GM18519 (cell line): ENCODE results near the gene EPHB1.
A peak's percentile ranks its signal among the peaks of the same experiment; 100 is the strongest.

Experiments used
- ATAC-seq: cut with Tn5 transposase; IDR thresholded peaks from one replicate; pipeline ENCODE4 v1.9.1; 2021; ENCODE audit warnings: mild to moderate bottlenecking, moderate library complexity; ENCODE audit not compliant: unreplicated experiment, low FRiP score

The EPHB1 gene

DNA sequence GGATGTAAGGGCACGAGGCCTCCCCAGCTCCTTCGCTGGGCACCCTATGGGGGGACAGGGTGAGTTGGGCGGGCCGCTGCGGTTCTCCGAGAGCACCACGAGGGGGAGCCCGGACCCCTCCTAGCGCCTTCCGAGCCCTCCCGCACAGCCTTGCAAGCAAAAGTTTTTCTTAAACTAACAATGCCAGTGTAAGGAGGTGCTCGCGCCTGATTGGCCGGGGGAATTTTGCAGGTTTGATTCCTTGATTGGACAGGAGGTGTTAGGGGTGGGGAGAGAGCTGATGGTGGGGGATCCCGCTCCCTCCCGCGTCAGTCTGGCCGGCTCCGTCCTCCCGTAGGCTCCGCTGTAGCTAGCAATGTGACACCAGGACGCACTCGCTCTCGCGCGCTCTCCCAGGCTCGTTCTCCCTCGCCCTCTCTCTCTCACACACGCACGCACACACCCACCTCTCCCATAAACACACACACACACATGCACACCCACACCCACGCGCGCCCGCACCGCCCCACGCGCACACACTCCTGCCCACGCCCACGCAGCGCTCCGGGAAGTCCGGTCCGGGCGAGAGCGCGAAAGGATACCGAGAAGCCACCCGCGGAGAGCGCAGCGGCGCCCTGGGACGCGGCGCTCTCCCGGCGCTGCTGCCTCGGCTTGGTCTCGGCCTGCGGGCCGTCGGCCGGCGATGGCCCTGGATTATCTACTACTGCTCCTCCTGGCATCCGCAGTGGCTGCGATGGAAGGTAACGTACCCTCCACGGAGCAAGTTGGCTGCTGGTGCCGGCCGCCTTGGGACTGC lies at the start of gene EPHB1:
EPHB1 (plus strand) TSS at position 311 of the 796 bp plus-strand sequence.
- peak; percentile 78 for ATAC-seq

DNA sequence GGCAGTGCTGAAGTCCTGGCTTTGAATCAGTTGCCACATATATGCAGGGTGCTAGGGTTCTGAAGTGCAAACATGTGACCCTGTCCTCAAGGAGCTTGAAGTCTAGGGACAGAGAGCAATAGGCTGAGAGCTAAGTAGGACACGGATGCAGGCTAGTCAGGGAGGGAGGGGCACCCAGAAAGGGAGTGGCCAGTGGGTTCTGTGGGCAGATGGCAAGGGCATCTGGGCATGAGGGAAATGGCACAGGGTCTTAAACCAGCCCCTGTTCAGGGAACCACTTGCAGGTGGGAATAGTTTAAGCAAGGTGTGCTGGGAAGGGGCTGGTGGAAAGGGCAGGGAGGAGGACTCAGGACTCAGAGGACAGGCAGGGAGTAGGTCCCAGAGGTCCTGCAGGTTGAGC lies 46.4 kb upstream of the EPHB1 start:
- no peak for ATAC-seq

DNA sequence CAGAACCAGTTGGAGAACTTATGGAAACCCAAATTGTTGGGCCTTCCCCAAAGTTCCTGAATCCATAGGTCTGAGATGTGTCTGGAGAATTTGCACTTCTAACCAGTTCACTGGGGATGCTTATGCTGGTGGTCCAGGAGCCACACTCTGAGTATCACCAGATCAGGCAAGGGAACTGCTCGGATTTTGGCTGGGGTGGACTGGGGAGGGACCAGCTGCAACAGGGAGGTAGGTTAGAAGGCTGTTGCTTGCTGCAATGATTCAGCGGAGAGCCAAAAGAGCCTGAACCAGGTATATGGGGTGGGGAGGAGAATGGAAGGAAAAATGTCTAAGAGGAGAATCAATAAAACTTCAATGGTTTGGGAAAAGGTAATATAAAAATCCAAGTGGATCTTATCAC lies 45.9 kb upstream of the EPHB1 start:
- ATAC-seq: no peak

DNA sequence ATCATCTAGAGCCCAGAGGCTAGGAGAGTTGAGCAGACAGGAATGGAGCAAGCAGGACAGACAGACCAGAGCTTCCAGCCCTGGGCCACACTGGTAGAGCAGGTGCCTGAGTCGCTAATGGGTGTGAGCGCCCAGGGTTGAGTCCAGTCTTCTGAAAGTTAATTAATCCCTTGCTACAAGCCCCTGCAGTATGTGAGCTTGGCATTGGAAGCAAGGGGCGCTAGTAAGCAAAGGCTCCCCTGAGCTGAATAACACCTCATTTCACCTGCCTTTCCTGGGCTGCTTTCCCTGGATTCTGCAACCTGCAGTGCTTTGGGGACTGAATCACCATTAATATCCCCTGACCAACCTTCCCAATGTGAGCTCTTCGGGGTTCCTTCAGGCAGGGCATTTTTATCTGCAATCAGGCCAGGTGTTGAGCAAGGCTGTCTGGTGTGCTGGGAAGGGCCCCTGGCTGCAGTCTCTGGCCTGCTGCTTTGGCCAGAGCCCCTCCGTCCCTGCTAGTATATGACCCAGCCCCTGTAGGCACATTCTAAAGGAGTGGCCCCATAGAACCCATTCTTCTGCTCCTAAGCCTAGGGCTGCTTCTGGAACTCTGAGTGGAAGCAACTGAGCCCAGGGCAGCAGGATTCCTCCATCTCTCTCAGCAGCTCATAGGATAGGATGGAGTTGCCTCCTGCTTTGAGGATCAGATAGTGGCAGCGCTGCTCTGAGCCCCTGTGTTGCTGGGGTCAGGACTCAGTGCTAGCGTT lies 45.1 kb upstream of the EPHB1 start:
- no peak for ATAC-seq

DNA sequence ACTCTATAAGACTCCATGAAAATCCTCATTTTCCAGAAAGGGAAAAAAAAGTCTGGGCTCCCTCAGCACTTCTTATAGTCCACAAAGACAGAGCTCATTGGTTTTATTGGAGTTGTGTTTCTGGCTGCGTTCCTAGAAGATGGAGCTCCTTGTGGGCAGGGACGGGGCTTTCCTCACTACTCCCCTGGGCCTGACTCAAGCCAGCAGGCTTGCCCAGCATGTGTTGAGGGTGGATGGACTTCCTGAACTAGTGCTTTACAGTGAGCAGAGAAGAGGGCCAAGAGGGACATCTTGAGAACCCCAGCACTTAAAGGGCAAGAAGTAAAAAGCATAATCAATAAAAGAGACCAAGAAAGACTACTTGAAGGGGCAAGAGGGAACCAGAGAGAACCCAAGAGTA lies 43.2 kb upstream of the EPHB1 start:
- ATAC-seq: no peak

DNA sequence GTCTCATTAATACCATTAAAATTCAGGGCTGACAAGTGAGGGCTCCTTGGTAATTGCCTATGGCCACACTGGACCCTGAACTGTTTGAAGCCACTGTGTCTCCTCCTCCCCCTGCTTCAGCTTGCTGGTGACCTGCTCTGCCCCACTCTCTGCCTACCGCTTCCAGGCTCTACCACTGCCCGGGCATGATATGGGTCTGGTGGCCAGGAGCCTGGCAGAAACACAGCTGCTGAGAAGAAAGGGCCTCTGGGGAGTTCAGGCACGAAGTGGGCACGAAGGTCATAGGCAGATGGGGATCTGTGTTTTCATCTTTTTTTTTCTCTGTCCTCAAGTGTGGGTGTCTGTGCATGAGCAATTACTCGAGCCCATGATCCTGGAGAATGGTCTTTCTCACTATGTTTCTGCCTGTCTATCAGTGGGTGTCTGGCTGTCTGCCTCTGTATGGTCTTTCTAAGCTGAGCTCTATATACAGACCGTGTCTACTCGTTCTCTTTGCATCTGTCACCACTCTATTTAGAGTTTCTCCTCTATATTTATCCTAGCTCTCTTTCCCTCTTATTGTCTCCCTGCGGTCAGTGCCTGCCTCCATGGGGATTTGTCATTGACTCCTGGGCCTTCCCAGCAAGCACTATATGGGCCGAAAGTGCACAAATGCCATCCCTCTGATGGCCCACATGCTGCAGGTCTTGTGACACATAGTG lies 42.1 kb upstream of the EPHB1 start:
- no peak for ATAC-seq

DNA sequence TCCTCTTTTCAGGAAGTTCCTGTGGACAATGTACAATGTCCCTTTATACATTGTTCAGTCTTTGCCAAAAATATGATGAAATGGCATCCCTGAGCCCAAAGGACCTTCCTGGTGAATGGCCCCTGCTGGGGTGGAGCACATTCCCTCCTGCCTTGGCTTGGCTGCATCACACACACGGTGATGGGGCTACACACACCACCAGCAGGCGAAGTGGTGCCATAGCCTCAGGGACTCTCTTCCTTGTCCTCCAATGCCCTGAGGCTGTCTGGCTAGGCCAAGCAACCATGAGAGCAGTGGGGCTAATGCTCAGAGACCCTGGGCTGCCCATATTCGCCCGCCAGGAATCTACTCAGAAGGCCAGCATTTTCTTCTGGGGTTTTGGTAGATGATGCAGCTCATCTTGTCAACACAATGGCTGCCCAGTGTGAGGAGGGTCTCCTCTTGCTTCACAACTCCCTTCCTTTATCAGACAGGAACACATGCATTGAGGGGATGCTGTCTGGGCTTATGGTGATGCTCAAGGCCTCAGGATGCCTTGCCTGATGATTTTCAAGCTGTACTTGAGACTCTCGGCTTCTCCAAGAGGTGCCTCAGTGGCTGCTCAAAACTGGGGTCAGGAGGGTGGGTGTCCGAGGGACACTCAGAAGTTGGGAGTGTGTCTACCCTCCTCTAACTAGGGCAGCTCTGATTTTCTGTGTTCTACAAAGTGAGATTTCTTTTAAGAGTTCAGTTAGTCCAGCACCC lies 40.9 kb upstream of the EPHB1 start:
- no peak for ATAC-seq

DNA sequence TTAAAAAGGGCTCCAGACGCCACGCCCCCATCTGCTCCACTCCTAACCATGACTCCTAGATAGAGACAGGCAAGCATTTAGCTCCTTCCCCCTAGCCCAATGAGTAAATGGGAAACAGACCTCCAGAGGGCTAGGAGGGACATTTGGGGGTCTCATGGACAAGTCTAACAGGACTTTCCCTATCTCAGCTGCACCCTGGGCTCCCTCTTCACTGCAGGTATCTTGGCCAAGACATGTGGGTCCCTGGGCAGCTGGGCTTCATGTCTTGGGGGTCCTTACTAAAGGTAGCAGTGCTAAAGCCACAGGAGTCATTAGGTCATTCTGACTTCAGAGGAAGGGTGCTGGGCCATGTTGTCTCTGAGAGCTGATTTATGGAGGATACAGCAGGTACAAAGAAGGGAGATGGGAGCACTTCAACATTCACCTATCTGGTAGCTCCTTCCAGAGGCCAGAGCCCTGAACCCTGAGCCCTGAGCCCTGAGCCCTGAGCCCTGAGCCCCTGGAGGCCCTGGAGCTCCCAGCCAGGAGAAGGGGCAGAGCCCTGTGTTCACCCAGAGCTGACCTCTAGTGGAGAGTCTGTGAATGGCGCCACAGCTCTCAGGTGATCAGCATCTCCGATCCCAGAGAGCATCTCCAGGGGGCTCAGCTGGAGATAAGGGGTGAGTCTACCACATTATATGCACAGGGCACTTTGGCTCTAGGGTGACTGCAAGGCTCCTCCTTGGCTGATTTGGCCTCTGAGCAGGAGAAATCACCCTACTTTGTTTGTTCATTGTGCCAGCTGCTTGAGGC lies 40.1 kb upstream of the EPHB1 start:
- ATAC-seq: peak; percentile 76

DNA sequence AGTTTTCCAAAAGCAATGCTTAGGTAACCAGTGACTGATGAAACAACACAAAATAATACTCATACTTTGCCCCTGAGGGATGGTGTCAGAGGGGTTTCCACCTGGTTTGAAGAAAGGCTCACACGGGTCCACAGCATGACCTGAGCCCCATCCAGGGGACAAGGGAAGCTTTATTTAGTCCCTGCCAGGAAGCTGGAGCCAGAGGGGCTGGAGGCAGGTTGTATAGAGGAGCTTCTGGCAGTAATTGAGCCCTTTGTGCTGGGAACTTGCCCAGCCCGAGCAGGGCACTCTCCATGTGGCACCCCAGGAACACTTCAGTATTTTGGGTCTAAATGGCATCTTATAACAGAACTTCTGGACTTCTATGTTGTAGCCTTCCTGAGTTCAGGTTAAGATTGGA lies 39.2 kb upstream of the EPHB1 start:
- no peak for ATAC-seq

DNA sequence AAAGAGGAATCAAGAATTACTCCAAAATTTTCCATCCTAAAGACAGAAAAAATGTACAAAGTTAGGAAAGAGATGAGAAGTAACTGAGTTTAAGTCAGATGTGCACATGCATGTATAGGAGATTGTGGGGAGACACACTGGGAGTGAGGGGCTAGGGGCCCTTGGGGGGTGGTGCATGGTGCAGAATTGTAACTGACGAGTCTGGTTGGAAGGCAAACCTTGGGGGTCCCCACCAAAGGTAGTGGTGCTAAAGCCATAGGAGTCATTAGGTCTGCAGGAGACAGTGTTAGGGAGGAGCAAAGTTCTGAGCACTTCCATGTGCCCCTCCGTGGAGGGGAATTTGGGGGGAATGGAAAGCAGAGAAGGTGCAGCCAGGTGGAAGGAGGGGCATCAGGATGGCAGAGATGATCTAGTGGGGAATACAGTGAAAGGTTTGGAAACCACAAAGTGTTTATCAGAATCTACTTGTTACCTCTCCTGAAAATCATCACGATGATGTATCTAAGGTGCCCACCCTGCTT lies 37.5 kb upstream of the EPHB1 start:
- no peak for ATAC-seq

DNA sequence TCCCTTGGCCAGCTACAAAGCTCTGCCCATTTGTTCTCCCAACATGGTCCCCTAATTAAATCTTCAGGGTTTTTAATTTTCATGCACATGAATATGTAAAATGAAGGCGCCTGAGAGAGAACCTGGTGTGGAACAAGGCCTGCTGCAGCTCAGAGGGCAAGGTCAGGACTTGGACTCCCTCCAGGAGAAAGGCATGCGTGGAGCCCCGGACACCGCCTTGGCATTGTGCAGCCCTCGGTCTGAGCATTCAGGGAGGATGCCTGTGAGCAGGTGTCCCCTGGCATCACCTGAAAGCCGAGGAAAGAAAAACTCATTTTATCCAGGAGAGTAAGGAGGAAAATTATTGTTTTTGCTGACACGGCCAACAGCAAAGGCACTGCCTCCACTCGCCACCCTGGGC lies 33.8 kb upstream of the EPHB1 start:
- ATAC-seq: no peak

DNA sequence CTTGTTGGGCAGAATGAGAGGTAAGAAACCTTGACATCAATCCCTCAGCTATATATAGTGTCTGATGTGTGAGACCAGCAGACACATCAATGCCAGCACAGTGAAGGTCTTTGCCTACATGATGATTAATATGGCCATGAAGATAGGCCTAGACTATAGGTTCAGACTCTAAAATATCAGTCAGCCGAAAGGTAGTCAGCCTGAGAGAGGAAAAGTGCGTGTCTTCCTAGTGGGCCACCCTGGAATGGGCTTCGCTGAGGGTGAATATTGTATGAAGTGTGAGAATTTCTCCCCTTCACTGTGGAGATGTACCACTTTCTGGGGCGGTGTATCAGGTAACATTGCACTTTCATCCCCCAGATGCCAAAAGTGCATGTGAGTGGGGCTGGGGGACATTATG lies 33.0 kb upstream of the EPHB1 start:
- ATAC-seq: no peak

DNA sequence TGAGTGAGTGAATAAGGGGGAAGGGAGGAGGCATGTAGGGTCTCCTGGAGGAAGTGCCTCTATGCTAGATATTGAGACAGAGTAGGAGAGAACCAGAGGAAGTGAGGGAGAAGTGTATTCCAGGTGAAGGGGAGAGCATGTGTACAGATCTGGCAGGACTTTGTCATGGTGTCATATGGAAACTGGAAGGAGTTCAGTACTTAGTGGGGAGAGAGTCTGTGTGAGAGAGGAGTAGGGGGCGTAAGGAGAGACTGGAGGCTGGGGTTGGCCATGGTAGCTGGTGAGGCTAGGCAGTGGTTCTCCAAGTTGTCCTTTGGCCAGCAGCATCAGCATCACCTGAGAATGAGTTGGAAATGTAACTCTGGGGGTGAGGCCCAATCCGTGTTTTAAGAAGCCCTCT lies 29.6 kb upstream of the EPHB1 start:
- no peak for ATAC-seq

DNA sequence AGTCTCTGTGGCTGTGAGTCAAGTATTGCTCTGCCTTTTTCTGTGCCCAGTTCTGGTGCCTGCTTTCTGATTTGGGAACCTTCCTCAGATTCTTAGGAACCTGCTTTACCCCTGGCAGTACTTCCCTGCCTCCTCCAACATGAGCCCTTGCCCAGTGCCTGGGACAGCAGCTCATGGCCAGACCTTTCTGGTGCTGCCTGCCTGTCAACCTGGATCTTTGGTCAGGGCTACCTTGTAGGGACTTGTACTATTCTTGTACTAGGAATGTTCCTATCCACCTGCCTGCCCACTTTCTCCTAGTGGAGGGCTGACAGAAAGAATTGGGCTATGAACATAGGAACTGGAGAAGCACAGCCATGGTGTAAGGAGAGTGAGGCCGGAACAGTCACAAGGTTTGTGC lies 28.8 kb upstream of the EPHB1 start:
- no peak for ATAC-seq

DNA sequence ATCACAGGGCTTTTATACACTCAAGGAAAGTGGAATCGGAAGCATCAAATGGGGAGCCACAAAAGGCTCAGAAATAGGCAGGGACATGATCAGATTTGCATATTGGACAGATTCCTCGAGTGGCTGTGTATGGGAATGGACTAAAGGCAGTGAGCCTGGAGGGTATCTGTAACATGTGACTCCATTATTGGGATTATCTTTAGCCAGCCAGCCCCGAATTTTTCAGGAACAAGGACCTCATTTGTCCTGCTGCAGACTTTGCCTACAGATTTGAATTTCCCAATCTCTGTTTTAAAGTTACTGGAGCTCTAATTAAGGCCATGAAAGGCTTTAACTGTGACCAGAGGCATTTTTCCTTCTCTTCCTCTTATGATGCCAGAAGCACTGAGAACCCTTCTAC lies 26.9 kb upstream of the EPHB1 start:
- ATAC-seq: no peak

DNA sequence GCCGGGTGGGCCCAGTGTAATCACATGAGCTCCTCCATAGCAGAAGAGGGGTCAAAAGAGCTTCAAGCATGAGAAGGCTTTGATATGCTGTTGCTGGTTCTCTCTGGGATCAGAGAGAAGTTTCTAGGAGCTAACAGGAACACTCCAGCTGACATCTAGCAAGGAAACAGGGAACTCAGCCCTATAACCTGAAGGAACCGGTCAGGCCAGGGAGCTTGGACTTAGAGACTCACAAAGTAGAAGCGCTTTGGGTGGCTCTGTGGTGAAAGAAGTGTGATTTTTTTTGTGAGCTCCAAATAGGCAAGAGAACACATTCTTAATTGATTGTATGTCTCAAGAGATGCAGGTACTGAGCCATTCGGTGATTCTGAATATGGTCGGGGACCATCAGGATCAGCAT lies 26.2 kb upstream of the EPHB1 start:
- no peak for ATAC-seq

DNA sequence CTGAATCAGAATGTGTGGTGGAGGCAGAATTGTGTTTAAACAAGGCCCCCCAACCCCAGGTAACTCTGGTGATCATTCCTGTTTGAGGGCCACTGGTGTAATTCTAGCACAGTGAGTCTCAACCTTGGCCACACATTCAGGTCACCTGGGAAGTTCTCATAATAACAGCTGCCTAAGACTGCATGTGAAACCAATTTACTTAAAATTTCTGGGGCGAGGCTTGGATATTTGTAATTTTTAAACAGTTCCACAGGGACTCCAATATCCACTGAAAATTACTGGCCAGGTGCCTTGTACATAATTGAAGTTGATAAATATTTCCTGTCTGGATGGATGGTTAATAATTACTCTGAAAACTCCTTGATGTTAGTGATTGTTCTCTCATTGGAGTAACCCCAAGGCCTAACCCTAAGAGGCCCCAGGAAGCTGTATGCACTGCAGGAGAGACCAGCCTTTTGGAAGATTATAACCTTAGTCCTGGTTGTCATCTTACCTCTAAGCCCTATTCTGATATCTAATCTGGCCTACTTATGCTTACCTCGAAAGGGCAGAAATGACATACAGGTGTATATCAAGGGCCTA lies 25.7 kb upstream of the EPHB1 start:
- no peak for ATAC-seq

DNA sequence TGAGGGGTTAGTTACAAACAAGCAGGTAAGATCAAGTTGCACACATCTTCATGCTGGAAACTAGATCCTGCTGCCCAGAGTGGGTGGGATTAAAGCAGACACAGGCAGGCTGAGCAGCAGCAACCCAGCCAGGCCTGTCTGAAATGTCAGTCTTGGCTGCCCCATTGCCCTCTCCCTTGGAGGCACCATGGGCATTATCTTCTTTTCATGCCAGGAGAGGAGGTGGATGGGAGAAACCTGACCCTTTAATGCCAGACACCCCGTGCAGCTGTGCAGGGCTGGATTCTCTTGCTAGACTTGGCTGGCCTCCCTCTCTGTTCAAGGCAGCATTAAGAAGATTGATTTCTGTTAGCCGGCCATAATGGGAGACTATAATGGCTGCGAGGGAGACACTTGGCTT lies 23.0 kb upstream of the EPHB1 start:
- no peak for ATAC-seq

DNA sequence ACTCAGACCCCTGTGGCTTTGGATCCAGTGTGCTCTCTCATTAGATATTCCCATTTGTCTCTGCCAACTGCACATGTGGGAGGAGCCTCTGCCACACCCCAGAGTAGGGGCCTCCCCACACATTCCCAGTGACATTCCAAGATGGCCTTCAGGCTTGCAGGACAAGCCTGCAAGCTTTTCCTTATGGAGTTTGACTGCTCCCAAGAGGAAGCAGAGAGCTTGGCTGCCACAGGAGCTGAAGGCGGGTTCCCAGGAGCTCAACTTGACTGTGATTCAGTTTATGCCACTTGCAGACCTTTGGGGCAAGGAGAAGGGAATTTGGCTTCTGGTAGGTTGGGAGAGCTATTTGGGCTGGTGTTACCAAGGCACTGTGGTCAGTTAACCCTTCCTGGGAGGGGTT lies 22.5 kb upstream of the EPHB1 start:
- no peak for ATAC-seq
